Neural cell (in vitro differentiated cells): ENCODE results near the gene COL16A1. TPM values are rescaled to one million over a fixed set of nuclear protein-coding genes. Genes with fewer than 3 reads are reported as not detected.

Experiments
- H2AFZ ChIP-seq: fragments of 200-600, 300-800 bp; sonication (generic), shearing (Covaris generic); 2 replicates; pipeline ENCODE4 v1.6.0; 2014; ENCODE audit warnings: low read depth, mild to moderate bottlenecking, antibody characterized with exemption, low read length, moderate library complexity
- H3F3A ChIP-seq: fragments of 200-600 bp; shearing (Covaris generic); 2 replicates; pipeline ENCODE4 v1.6.1; 2016; ENCODE audit warnings: mild to moderate bottlenecking, moderate library complexity, mixed read lengths, antibody characterized with exemption, low read length; ENCODE audit not compliant: insufficient read depth, poor library complexity, severe bottlenecking
- H3K27ac ChIP-seq: fragments of 200-600, 300-800 bp; sonication (generic), shearing (Covaris generic); 2 replicates; pipeline ENCODE4 v1.5.1; 2014; ENCODE audit warnings: mild to moderate bottlenecking, low read length, moderate library complexity
- H3K27me3 ChIP-seq: fragments of 300-800, 200-600 bp; sonication (generic), shearing (Covaris generic); 2 replicates; pipeline ENCODE4 v1.6.0; 2014; ENCODE audit warnings: mild to moderate bottlenecking, low read depth, low read length, moderate library complexity; ENCODE audit not compliant: insufficient read depth
- H3K36me3 ChIP-seq: fragments of 300-800, 200-600 bp; sonication (generic), shearing (Covaris generic); 2 replicates; pipeline ENCODE4 v1.5.1; 2014; ENCODE audit warnings: mild to moderate bottlenecking, antibody characterized with exemption, low read length, moderate library complexity; ENCODE audit not compliant: insufficient read depth
- H3K4me2 ChIP-seq: fragments of 300-800, 200-600 bp; sonication (generic), shearing (Covaris generic); 2 replicates; pipeline ENCODE4 v1.6.0; 2014; ENCODE audit warnings: mild to moderate bottlenecking, low read length
- H3K4me3 ChIP-seq: fragments of 300-800, 200-600 bp; sonication (generic), shearing (Covaris generic); 2 replicates; pipeline ENCODE4 v1.5.1; 2014; ENCODE audit warnings: mild to moderate bottlenecking, low read length, moderate library complexity
- H3K79me2 ChIP-seq: fragments of 200-600 bp; shearing (Covaris generic); replicated peaks from 2 replicates; pipeline ENCODE4 v1.6.0; 2014; ENCODE audit warnings: mild to moderate bottlenecking, low read length, moderate library complexity; ENCODE audit not compliant: insufficient read depth
- H3K9ac ChIP-seq: fragments of 300-800, 200-600 bp; sonication (generic), shearing (Covaris generic); 2 replicates; pipeline ENCODE4 v1.6.1; 2016; ENCODE audit warnings: mild to moderate bottlenecking, low read length, mixed read lengths
- H3K9me2 ChIP-seq: fragments of 200-600 bp; shearing (Covaris generic); 2 replicates; pipeline ENCODE4 v1.6.1; 2016; ENCODE audit warnings: mild to moderate bottlenecking, low read length, mixed read lengths; ENCODE audit not compliant: insufficient read depth
- H3K9me3 ChIP-seq: fragments of 200-600, 300-800 bp; sonication (generic), shearing (Covaris generic); 2 replicates; pipeline ENCODE4 v1.6.1; 2016; ENCODE audit warnings: mild to moderate bottlenecking, mixed run types, low read length, moderate library complexity, mixed read lengths
- H4K20me1 ChIP-seq: fragments of 200-600 bp; shearing (Covaris generic); 2 replicates; pipeline ENCODE4 v1.6.1; 2016; ENCODE audit warnings: mild to moderate bottlenecking, mixed run types; ENCODE audit not compliant: insufficient read depth
- CTCF ChIP-seq: fragments of 450-650 bp; IDR thresholded peaks from 2 replicates; pipeline ENCODE4 v1.5.1; 2014; ENCODE audit warnings: antibody characterized with exemption, mild to moderate bottlenecking, moderate library complexity; ENCODE audit not compliant: poor library complexity, severe bottlenecking
- EP300 ChIP-seq: fragments of 450-650 bp; conservative IDR thresholded peaks from 2 replicates; pipeline ENCODE4 v1.6.1; 2014; ENCODE audit warnings: antibody characterized with exemption, mild to moderate bottlenecking, moderate library complexity; ENCODE audit not compliant: poor library complexity, severe bottlenecking
- EZH2 ChIP-seq: fragments of 200-600, 300-800 bp; shearing (Covaris generic), sonication (generic); IDR thresholded peaks from 2 replicates; pipeline ENCODE4 v1.6.1; 2014; ENCODE audit warnings: antibody characterized with exemption, low read length, borderline replicate concordance, mild to moderate bottlenecking; ENCODE audit not compliant: insufficient read depth, poor library complexity, severe bottlenecking
- MXI1 ChIP-seq: fragments of 450-650 bp; conservative IDR thresholded peaks from 2 replicates; pipeline ENCODE4 v1.6.1; 2014; ENCODE audit warnings: antibody characterized with exemption, mild to moderate bottlenecking; ENCODE audit not compliant: poor library complexity, severe bottlenecking
- RAD21 ChIP-seq: fragments of 450-650 bp; conservative IDR thresholded peaks from 2 replicates; pipeline ENCODE4 v1.6.1; 2014; ENCODE audit warnings: antibody characterized with exemption, mild to moderate bottlenecking, moderate library complexity
- SMC3 ChIP-seq: fragments of 450-650 bp; conservative IDR thresholded peaks from 2 replicates; pipeline ENCODE4 v1.6.1; 2014; ENCODE audit warnings: antibody characterized with exemption, mild to moderate bottlenecking, moderate library complexity; ENCODE audit not compliant: poor library complexity
- TAF1 ChIP-seq: IDR thresholded peaks from 2 replicates; pipeline ENCODE4 v1.6.1; 2012; ENCODE audit warnings: low read depth
- polyA plus RNA-seq: library from polyadenylated mRNA; depleted of rRNA; stranded (reverse); fragments of >200 nt; gene quantifications from 2 replicates; pipeline ENCODE4 v1.2.3, GENCODE V29; 2014
- TF ChIP-seq, protein P1 (sequence below): IDR thresholded peaks from 2 replicates; pipeline ENCODE4 v1.6.1; 2012; ENCODE audit warnings: borderline replicate concordance

The COL16A1 gene
- polyA plus RNA-seq, 1 donor from 2014 or later = 3.4 TPM

- Histone ChIP-seq H3K9me2 (no peaks in the 10 kb centered on the region), H2AFZ (no peak overlapping the region), H3F3A (no peaks in the 10 kb centered on the region), H3K79me2 (peaks cover 16% of the 10 kb centered on the region), H3K27me3 (no peaks in the 10 kb centered on the region), H3K9me3 (no peaks in the 10 kb centered on the region), H4K20me1 (no peaks in the 10 kb centered on the region), H3K4me2 (no peak overlapping the region), H3K4me3 (no peak overlapping the region), H3K36me3 (no peaks in the 10 kb centered on the region), H3K9ac (no peak overlapping the region), H3K27ac (no peak overlapping the region)
- TF ChIP-seq CTCF (no peak), EZH2 (no peak), TAF1 (no peak), SMC3 (no peak), MXI1 (no peak), EP300 (no peak), RAD21 (no peak)
- TF ChIP-seq, protein P1, sequence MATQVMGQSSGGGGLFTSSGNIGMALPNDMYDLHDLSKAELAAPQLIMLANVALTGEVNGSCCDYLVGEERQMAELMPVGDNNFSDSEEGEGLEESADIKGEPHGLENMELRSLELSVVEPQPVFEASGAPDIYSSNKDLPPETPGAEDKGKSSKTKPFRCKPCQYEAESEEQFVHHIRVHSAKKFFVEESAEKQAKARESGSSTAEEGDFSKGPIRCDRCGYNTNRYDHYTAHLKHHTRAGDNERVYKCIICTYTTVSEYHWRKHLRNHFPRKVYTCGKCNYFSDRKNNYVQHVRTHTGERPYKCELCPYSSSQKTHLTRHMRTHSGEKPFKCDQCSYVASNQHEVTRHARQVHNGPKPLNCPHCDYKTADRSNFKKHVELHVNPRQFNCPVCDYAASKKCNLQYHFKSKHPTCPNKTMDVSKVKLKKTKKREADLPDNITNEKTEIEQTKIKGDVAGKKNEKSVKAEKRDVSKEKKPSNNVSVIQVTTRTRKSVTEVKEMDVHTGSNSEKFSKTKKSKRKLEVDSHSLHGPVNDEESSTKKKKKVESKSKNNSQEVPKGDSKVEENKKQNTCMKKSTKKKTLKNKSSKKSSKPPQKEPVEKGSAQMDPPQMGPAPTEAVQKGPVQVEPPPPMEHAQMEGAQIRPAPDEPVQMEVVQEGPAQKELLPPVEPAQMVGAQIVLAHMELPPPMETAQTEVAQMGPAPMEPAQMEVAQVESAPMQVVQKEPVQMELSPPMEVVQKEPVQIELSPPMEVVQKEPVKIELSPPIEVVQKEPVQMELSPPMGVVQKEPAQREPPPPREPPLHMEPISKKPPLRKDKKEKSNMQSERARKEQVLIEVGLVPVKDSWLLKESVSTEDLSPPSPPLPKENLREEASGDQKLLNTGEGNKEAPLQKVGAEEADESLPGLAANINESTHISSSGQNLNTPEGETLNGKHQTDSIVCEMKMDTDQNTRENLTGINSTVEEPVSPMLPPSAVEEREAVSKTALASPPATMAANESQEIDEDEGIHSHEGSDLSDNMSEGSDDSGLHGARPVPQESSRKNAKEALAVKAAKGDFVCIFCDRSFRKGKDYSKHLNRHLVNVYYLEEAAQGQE = no peak
These were observed 70.7 kb downstream of the COL16A1 start for GRCh38 chr1:31633117-31633516.

DNA sequence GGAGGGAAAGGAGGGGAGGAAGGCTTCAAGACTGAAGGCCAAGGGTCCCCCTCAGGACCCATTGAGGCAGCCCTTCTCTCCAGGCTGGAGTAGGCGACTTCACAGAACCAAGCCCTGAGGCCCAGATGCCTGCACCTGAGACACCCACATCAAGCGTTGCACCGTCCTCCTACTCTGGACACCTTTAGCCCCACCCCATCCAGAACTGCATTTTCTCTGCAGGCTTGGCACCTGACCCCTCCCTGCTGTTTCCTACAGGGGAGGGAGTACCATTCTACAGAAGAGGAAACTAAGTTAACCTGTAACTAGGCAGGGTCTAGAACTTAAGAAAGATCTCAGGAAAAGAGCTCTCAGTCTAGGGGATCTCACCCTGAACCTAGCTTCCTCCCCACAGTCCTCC is 71.2 kb downstream of the COL16A1 start:
- Histone ChIP-seq H3K9me3 (no peaks in the 10 kb centered on the region), H3K4me2 (no peak overlapping the region), H3K79me2 (peaks cover 12% of the 10 kb centered on the region), H3F3A (no peaks in the 10 kb centered on the region), H4K20me1 (no peaks in the 10 kb centered on the region), H3K27ac (no peak overlapping the region), H3K36me3 (no peaks in the 10 kb centered on the region), H3K9me2 (no peaks in the 10 kb centered on the region), H2AFZ (no peak overlapping the region), H3K9ac (no peak overlapping the region), H3K27me3 (no peaks in the 10 kb centered on the region), H3K4me3 (no peak overlapping the region)
- TF ChIP-seq, protein P1 = no peak
- TF ChIP-seq RAD21 (no peak), SMC3 (no peak), EP300 (no peak)
